ENCODE data around the gene HDAC4.

Gene HDAC4

GRCh38 chr2:239056611-239057010, 344.2 kb downstream of the HDAC4 start:
- Histone ChIP-seq H3K9me3 (ENCODE audit: insufficient read depth, low read length) (peaks cover 7% of the 10 kb centered on the region; the same call in 1 of the 2 replicates), H3K4me3 (ENCODE audit: insufficient read length, low read depth) (no peak overlapping the region), H3K9ac (ENCODE audit: insufficient read length, low read depth) (no peak overlapping the region), H3K36me3 (ENCODE audit: insufficient read depth, insufficient read length, low read length) (peaks cover 20% of the 10 kb centered on the region), H3K4me1 (ENCODE audit: insufficient read depth, insufficient read length) (no peaks in the 10 kb centered on the region), H3K27me3 (ENCODE audit: insufficient read depth, insufficient read length) (no peaks in the 10 kb centered on the region)
- no peak for DNase-seq (ENCODE audit: low read depth, low spot score)
- no peak for TF ChIP-seq ZNF274 (IDR thresholded peaks at IDR 0.05; ENCODE audit: low read depth, low read length)
- no peak for TF ChIP-seq SUZ12 (IDR thresholded peaks at IDR 0.05; ENCODE audit: extremely low read depth, insufficient read depth, insufficient read length)
- no peak for TF ChIP-seq YY1 (IDR thresholded peaks at IDR 0.05; ENCODE audit: insufficient read depth, insufficient read length)

- no peaks in the 10 kb centered on the region for H3K27me3 ChIP-seq (ENCODE audit: insufficient read depth, insufficient read length)
- peaks cover 8% of the 10 kb centered on the region; the same call in 1 of the 2 replicates for H3K9me3 ChIP-seq (ENCODE audit: insufficient read depth, low read length)
- peaks cover 14% of the 10 kb centered on the region for H3K36me3 ChIP-seq (ENCODE audit: insufficient read depth, insufficient read length, low read length)
- no peak for TF ChIP-seq SUZ12 (IDR thresholded peaks at IDR 0.05; ENCODE audit: extremely low read depth, insufficient read depth, insufficient read length)
- TF ChIP-seq YY1 (IDR thresholded peaks at IDR 0.05; ENCODE audit: insufficient read depth, insufficient read length): no peak
- TF ChIP-seq ZNF274 (IDR thresholded peaks at IDR 0.05; ENCODE audit: low read depth, low read length): no peak
- no peaks in the 10 kb centered on the region for H3K4me1 ChIP-seq (ENCODE audit: insufficient read depth, insufficient read length)
- no peak for DNase-seq (ENCODE audit: low read depth, low spot score)
- no peak overlapping the region for H3K4me3 ChIP-seq (ENCODE audit: insufficient read length, low read depth)
- no peak overlapping the region for H3K9ac ChIP-seq (ENCODE audit: insufficient read length, low read depth)
These were observed 344.9 kb downstream of the HDAC4 start for GRCh38 chr2:239055756-239056493.

- Histone ChIP-seq H3K9me3 (ENCODE audit: insufficient read depth, low read length) (peaks cover 18% of the 10 kb centered on the region; the same call in 1 of the 2 replicates), H3K4me3 (ENCODE audit: insufficient read length, low read depth) (no peak overlapping the region), H3K27me3 (ENCODE audit: insufficient read depth, insufficient read length) (no peaks in the 10 kb centered on the region), H3K36me3 (ENCODE audit: insufficient read depth, insufficient read length, low read length) (peaks cover 14% of the 10 kb centered on the region), H3K4me1 (ENCODE audit: insufficient read depth, insufficient read length) (no peaks in the 10 kb centered on the region), H3K9ac (ENCODE audit: insufficient read length, low read depth) (no peak overlapping the region)
- DNase-seq (ENCODE audit: low read depth, low spot score): no peak
- TF ChIP-seq YY1 (IDR thresholded peaks at IDR 0.05; ENCODE audit: insufficient read depth, insufficient read length): no peak
- no peak for TF ChIP-seq ZNF274 (IDR thresholded peaks at IDR 0.05; ENCODE audit: low read depth, low read length)
- TF ChIP-seq SUZ12 (IDR thresholded peaks at IDR 0.05; ENCODE audit: extremely low read depth, insufficient read depth, insufficient read length): no peak
These were observed 345.9 kb downstream of the HDAC4 start for GRCh38 chr2:239054921-239055320.

DNA sequence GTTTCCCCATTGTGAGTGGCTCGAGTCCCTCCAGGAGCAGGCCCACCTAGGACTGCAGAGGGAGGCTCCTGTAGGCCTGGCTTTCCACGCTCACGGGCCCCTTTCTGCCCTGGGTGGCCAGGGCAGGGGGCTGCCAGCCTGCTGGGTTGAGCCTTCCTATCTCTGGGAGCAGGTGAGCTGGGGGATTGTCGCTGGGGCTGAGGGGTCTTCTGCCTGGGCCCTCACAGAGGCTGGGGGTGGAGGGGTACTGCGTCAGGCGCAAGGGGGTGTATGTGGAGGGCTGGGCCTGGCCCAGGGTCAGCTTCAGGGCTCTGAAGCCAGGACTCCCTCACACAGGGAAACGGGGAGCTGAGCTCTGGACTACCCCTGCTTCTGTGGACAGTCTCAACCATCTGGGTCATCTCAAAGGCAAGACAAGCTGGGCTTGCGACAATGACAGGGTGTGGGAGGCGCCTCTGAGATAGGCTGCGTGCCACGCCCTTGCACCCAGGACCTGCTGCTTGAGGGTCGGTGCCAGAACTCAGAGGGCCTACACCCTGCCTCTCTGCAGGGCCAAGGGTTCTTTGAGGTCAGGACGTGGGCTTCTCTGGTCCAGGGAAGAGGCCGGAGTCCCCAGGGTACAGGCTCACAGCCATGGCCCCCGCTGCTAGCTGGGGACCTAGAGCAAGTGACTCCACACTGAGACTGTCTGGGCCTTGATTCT, 346.9 kb downstream of the HDAC4 start:
- Histone ChIP-seq H3K4me1 (ENCODE audit: insufficient read depth, insufficient read length) (no peaks in the 10 kb centered on the region), H3K9ac (ENCODE audit: insufficient read length, low read depth) (no peak overlapping the region), H3K27me3 (ENCODE audit: insufficient read depth, insufficient read length) (no peaks in the 10 kb centered on the region), H3K9me3 (ENCODE audit: insufficient read depth, low read length) (peaks cover 19% of the 10 kb centered on the region; the same call in 1 of the 2 replicates), H3K4me3 (ENCODE audit: insufficient read length, low read depth) (no peak overlapping the region), H3K36me3 (ENCODE audit: insufficient read depth, insufficient read length, low read length) (peaks cover 14% of the 10 kb centered on the region)
- TF ChIP-seq YY1 (IDR thresholded peaks at IDR 0.05; ENCODE audit: insufficient read depth, insufficient read length) (no peak), SUZ12 (IDR thresholded peaks at IDR 0.05; ENCODE audit: extremely low read depth, insufficient read depth, insufficient read length) (no peak), ZNF274 (IDR thresholded peaks at IDR 0.05; ENCODE audit: low read depth, low read length) (no peak)
- no peak for DNase-seq (ENCODE audit: low read depth, low spot score)

GRCh38 chr2:239052798-239053665, 347.8 kb downstream of the HDAC4 start:
- no peaks in the 10 kb centered on the region for H3K4me1 ChIP-seq (ENCODE audit: insufficient read depth, insufficient read length)
- TF ChIP-seq ZNF274 (IDR thresholded peaks at IDR 0.05; ENCODE audit: low read depth, low read length) (no peak), SUZ12 (IDR thresholded peaks at IDR 0.05; ENCODE audit: extremely low read depth, insufficient read depth, insufficient read length) (no peak), YY1 (IDR thresholded peaks at IDR 0.05; ENCODE audit: insufficient read depth, insufficient read length) (no peak)
- H3K4me3 ChIP-seq (ENCODE audit: insufficient read length, low read depth): no peak overlapping the region
- DNase-seq (ENCODE audit: low read depth, low spot score): no peak
- H3K9ac ChIP-seq (ENCODE audit: insufficient read length, low read depth): no peak overlapping the region
- no peaks in the 10 kb centered on the region for H3K27me3 ChIP-seq (ENCODE audit: insufficient read depth, insufficient read length)
- peaks cover 14% of the 10 kb centered on the region for H3K36me3 ChIP-seq (ENCODE audit: insufficient read depth, insufficient read length, low read length)
- peaks cover 19% of the 10 kb centered on the region; the same call in 1 of the 2 replicates for H3K9me3 ChIP-seq (ENCODE audit: insufficient read depth, low read length)

DNA sequence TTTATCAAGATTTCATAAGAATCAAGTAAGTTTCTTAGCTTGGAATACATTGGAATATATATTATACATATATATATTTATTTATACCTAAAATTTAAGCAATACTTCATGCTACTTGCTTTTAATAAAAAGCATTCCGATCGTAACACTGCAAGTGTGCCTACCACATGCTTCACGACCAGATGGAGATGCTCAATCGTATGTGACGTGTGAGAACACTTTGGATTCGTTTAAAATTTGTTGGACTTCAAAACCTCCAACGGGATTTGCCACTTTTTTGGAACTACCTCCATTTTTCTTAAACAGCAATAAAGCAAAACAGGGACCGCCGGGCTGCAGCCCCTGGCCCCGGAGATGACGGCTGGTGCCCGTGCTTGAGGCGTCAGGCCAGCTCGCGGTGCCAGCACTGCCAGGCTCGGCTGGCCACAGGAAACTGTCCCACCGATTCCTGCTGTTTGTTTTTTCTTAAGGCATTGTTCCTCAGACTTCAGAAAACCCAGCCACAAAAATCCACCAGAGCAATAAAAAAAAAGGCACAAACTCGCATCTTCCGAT, 348.9 kb downstream of the HDAC4 start:
- Histone ChIP-seq H3K9me3 (ENCODE audit: insufficient read depth, low read length) (peaks cover 12% of the 10 kb centered on the region; the same call in 1 of the 2 replicates), H3K4me1 (ENCODE audit: insufficient read depth, insufficient read length) (no peaks in the 10 kb centered on the region), H3K4me3 (ENCODE audit: insufficient read length, low read depth) (no peak overlapping the region), H3K9ac (ENCODE audit: insufficient read length, low read depth) (no peak overlapping the region), H3K27me3 (ENCODE audit: insufficient read depth, insufficient read length) (no peaks in the 10 kb centered on the region), H3K36me3 (ENCODE audit: insufficient read depth, insufficient read length, low read length) (peaks cover 14% of the 10 kb centered on the region)
- TF ChIP-seq YY1 (IDR thresholded peaks at IDR 0.05; ENCODE audit: insufficient read depth, insufficient read length): no peak
- DNase-seq (ENCODE audit: low read depth, low spot score): no peak
